Measurements from ENCODE around the gene HERC2. TPM values are rescaled to one million over a fixed set of nuclear protein-coding genes. Genes with fewer than 3 reads are reported as not detected.
"Not testable (repeated sequence)": the region's sequence is repeated elsewhere in the genome, so short reads cannot be mapped to it uniquely, and the experiment has no call there.

The HERC2 gene
- total and polyA plus RNA-seq, 2 donors from 2014 or later = 17.9 to 58.4 TPM

- DNase-seq (no peak), FAIRE-seq (no peak)
- H3K36me3 ChIP-seq (ENCODE audit: control insufficient read depth in 2 of 3, insufficient read depth in 3 of 3, low read length in 3 of 3) = peaks cover 10 to 23% (median 17%) of the 10 kb centered on the region in 3 donors
- no peak overlapping the region for H3K27ac ChIP-seq (ENCODE audit: low read depth in 2 of 2, low read length in 2 of 2)
- intact Hi-C loops (cut with DNase I) = no loop called here
- H3K27me3 ChIP-seq (ENCODE audit: control insufficient read depth, insufficient read depth, low read length) = no peaks in the 10 kb centered on the region
- no peak for TF ChIP-seq CTCF (IDR thresholded peaks at IDR 0.05; ENCODE audit: borderline replicate concordance, extremely low read depth, insufficient read depth)
- H3K4me1 ChIP-seq (ENCODE audit: control insufficient read depth in 2 of 3, insufficient read depth in 2 of 3, low read depth in 1 of 3, low read length in 3 of 3) = no peaks in the 10 kb centered on the region
- H3K4me3 ChIP-seq (ENCODE audit: low read length in 3 of 3) = no peak overlapping the region
- no peak overlapping the region for H3K9ac ChIP-seq (ENCODE audit: low read length in 3 of 3)
- H3K9me3 ChIP-seq (ENCODE audit: control insufficient read depth in 2 of 3, insufficient read depth in 1 of 3, low read length in 3 of 3) = peaks cover 0 to 4% (median 0%) of the 10 kb centered on the region in 3 donors
Measured at GRCh38 chr15:28243399-28243798, 78.6 kb downstream of the HERC2 start.

- H3K4me1 ChIP-seq (ENCODE audit: control insufficient read depth in 2 of 3, insufficient read depth in 2 of 3, low read depth in 1 of 3, low read length in 3 of 3); H3K27ac ChIP-seq (ENCODE audit: low read depth in 2 of 2, low read length in 2 of 2); H3K27me3 ChIP-seq (ENCODE audit: control insufficient read depth, insufficient read depth, low read length); DNase-seq; FAIRE-seq; H3K4me3 ChIP-seq (ENCODE audit: low read length in 3 of 3); intact Hi-C loops (cut with DNase I); H3K9ac ChIP-seq (ENCODE audit: low read length in 3 of 3); H3K9me3 ChIP-seq (ENCODE audit: control insufficient read depth in 2 of 3, insufficient read depth in 1 of 3, low read length in 3 of 3): not testable (repeated sequence)
- H3K36me3 ChIP-seq (ENCODE audit: control insufficient read depth in 2 of 3, insufficient read depth in 3 of 3, low read length in 3 of 3) = peaks cover under 1 to 13% (median 7%) of the 10 kb centered on the region in 3 donors
Measured at GRCh38 chr15:28238296-28238695, 83.7 kb downstream of the HERC2 start.

GRCh38 chr15:28231743-28232142 is 90.2 kb downstream of the HERC2 start:
- H3K36me3 ChIP-seq (ENCODE audit: control insufficient read depth in 2 of 3, insufficient read depth in 3 of 3, low read length in 3 of 3); intact Hi-C loops (cut with DNase I); H3K27me3 ChIP-seq (ENCODE audit: control insufficient read depth, insufficient read depth, low read length); DNase-seq; H3K9ac ChIP-seq (ENCODE audit: low read length in 3 of 3); H3K4me1 ChIP-seq (ENCODE audit: control insufficient read depth in 2 of 3, insufficient read depth in 2 of 3, low read depth in 1 of 3, low read length in 3 of 3); H3K9me3 ChIP-seq (ENCODE audit: control insufficient read depth in 2 of 3, insufficient read depth in 1 of 3, low read length in 3 of 3); H3K4me3 ChIP-seq (ENCODE audit: low read length in 3 of 3); FAIRE-seq; H3K27ac ChIP-seq (ENCODE audit: low read depth in 2 of 2, low read length in 2 of 2): not testable (repeated sequence)

- H3K27ac ChIP-seq (ENCODE audit: low read depth in 2 of 2, low read length in 2 of 2); H3K9me3 ChIP-seq (ENCODE audit: control insufficient read depth in 2 of 3, insufficient read depth in 1 of 3, low read length in 3 of 3); H3K4me1 ChIP-seq (ENCODE audit: control insufficient read depth in 2 of 3, insufficient read depth in 2 of 3, low read depth in 1 of 3, low read length in 3 of 3); H3K36me3 ChIP-seq (ENCODE audit: control insufficient read depth in 2 of 3, insufficient read depth in 3 of 3, low read length in 3 of 3); H3K4me3 ChIP-seq (ENCODE audit: low read length in 3 of 3); FAIRE-seq; H3K9ac ChIP-seq (ENCODE audit: low read length in 3 of 3); intact Hi-C loops (cut with DNase I); H3K27me3 ChIP-seq (ENCODE audit: control insufficient read depth, insufficient read depth, low read length): not testable (repeated sequence)
- peak in 2 of 5 donors; percentile 5 to 15 for DNase-seq
Measured at GRCh38 chr15:28231336-28231735, 90.6 kb downstream of the HERC2 start.

GRCh38 chr15:28228990-28229640 is 92.9 kb downstream of the HERC2 start:
- H3K4me3 ChIP-seq (ENCODE audit: low read length in 3 of 3); H3K36me3 ChIP-seq (ENCODE audit: control insufficient read depth in 2 of 3, insufficient read depth in 3 of 3, low read length in 3 of 3); H3K9ac ChIP-seq (ENCODE audit: low read length in 3 of 3); H3K27me3 ChIP-seq (ENCODE audit: control insufficient read depth, insufficient read depth, low read length); DNase-seq; H3K27ac ChIP-seq (ENCODE audit: low read depth in 2 of 2, low read length in 2 of 2); H3K9me3 ChIP-seq (ENCODE audit: control insufficient read depth in 2 of 3, insufficient read depth in 1 of 3, low read length in 3 of 3); H3K4me1 ChIP-seq (ENCODE audit: control insufficient read depth in 2 of 3, insufficient read depth in 2 of 3, low read depth in 1 of 3, low read length in 3 of 3); intact Hi-C loops (cut with DNase I); FAIRE-seq: not testable (repeated sequence)

Measured in kidney (tissue), 14 donors.